CD4-positive, alpha-beta T cell treated with Interleukin-6 for 4 hours (primary cell): Measurements from ENCODE around the gene PTPN1.

Source experiments
- DNase-seq: peaks from one replicate; pipeline ENCODE4 v3.0.0-alpha.2; 2020; ENCODE audit warnings: mixed read lengths

The PTPN1 gene

DNA sequence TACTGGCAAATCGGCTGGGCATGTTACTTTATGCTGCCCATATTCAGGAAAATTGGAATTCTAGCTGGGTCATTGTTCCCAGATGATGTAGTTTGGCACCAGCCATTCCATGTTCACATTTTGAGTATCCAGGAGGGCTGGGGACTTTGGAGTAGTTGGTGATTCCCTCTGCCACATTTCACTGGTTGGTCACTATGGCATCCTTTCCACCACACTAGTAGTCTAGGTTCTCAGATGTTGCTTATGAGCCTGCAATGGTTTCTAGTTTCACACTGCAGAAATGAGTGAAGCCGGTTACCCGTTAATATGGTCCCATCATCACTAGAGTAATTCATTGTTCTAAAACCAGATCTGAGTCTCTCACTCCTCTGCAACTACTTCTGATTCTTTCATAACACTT, 4.6 kb downstream of the PTPN1 start:
- DNase-seq: no peak

DNA sequence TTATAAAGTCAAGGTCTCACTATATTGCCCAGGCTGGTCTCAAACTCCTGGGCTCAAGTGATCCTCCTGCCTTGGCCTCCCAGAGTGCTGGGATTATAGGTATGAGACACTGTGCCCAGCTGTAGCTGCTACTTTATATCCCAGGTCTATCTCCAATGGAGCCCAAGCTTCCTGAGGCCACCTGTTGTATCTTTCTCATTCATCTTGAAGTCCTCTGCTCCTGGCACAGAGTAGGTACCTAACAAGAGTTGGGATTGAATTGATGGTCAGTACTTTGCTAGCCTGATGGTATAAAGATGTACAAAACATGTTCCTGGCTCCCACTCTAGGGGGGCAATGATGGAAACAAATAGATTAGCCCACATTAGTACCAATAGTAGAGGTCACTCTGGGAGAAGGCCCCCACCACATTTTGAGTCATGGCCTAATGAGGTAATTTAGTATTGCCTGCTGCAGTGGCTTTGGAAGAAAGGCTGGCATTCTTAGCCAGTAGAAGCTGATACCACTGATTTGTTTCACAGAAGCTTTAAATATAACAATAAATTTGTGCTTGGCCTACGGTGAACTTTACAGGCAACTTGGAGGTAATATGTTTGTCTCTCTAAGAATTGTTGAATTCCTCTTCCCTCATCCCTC, 5.4 kb downstream of the PTPN1 start:
- no peak for DNase-seq

DNA sequence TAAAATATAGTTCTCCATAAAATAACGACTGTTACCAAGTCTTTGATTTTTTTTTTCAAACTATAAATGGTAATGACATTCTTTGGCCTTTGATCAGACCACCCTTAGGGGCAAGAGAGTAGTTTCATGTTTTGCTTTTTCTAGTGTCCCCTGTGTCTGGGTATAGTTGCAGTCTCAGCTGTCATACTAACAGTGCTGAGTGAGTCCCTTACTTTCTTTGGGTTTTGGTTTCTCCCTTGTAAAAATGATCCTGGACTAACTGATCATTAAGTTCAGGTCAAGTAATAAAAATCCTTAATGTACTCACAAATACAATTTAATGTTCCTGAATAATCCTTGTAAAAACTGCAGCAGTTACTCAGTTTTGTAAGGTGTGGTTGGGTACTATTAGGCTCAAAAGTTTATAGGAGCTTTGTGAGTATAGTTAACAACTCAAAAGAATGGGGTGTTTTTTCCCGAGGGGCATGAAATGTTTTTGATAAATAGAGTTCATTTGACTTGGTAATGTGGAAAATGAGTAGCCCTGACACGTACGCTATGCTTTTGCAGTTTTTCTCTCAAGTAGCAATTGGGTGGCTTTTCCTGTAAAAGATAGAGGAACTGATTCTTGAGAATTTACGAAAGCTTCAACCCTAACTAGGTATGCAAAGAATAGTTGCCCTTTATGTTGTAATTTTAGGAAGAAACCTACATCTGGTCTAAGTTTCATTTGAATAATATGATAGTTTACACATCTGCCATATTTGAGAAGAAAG, 6.2 kb downstream of the PTPN1 start:
- DNase-seq: no peak

DNA sequence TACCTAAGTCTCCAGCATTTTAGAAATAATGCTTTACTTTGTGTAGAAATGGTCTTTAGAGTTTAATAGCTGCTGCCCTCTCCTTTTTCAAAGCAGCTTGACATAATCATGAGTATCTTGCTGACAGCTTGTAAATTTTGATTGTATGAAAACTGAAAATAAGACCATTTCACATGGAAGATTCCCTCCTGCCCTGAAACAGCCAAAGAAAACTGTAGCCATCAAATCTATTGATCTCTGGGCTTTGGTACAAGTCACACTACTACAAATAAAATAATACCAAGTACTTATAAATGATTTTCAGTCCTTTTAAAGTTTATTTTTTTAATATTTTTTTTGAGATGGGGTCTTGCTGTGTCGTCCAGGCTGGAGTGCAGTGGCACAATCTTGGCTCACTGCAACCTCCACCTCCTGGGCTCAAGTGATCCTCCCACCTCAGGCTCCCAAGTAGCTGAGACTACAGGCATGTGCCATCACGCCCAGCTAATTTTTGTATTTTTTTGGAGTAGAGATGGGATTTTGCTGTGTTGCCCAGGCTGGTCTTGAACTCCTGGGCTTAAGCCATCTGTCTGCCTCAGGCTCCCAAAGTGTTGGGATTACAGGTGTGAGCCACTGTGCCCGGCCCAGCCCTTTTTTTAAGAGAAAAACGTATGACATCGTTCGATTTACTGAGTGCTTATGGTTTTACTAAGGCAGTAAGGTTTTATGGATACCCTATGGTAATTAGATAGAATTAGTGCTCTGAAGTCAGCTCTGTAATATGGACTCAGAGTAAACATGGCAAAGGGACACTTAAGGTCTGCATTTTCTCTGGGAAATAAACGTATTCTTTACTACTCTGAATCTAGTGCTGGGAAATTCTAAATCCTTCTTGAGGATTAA, 7.0 kb downstream of the PTPN1 start:
- no peak for DNase-seq

DNA sequence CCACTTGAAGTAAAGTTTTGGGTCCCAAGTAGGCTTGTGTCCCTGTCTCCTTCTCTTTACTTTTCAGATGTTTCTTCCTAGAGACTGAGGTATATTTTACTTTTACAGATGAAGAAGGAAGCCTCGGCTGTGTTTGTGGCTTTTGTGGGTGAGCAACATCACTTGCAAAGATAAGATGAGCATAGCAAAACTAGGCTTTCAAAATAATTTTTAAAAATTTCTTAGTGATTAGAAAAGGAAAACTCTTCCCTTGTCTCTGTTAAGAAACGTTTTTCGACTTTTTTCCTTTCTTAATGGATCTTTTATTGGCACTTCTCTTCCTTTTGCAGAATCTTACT, 7.6 kb downstream of the PTPN1 start:
- peak; percentile 42 for DNase-seq

DNA sequence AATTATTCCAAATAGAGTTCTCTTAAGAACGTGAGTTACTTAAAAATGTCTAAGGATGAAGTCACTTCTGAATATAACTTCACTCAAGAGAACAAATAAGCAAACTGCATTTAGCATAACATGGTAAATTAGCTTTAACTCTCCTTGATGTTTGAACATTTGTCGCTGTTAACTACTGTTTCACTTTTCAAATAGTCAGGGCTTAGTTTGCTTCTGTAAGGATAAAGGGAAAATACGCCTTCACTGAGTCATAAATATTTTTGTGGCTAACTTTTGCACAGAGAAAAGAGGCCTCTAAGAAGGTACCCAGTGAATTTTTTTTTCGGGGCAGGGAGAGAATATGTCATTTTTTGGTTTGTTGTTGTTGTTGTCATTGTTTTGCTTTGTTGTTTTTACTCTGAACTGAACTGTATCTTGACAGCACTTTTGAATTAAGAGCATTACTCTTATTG, 8.1 kb downstream of the PTPN1 start:
- no peak for DNase-seq

DNA sequence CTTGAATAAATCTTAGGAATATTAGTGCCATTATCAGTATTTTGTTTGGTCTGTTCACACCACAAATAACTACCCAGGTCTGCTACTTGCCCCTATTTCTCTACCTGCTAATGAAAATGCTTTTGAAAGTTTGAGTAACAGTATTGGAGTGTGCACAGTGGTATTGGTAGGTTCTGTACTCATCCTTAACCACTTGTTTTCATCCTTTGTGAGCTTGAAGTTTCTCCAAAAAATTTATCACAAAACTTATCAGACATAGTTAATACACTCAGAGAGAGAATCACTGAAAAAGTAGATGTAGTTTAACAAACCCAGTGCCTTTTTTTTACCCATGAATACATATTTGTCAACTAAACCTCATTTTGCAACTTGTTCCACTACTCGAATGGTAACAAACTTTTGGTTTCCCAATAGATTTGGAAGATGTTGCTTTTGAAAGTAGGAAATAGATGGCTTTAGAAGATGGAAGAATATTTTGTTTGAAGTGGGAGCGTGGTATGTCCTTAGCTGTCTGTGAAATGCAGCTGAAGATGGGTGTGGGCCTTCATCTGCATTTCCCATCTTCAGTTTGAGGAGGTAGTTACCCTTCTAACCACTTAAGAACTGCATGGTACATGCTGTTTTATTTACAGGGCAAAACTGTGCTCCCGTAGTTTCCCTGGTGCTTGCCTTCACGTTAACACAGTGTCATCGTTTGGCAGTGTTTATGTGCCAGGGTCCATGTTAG, 9.0 kb downstream of the PTPN1 start:
- peak; percentile 35 for DNase-seq

DNA sequence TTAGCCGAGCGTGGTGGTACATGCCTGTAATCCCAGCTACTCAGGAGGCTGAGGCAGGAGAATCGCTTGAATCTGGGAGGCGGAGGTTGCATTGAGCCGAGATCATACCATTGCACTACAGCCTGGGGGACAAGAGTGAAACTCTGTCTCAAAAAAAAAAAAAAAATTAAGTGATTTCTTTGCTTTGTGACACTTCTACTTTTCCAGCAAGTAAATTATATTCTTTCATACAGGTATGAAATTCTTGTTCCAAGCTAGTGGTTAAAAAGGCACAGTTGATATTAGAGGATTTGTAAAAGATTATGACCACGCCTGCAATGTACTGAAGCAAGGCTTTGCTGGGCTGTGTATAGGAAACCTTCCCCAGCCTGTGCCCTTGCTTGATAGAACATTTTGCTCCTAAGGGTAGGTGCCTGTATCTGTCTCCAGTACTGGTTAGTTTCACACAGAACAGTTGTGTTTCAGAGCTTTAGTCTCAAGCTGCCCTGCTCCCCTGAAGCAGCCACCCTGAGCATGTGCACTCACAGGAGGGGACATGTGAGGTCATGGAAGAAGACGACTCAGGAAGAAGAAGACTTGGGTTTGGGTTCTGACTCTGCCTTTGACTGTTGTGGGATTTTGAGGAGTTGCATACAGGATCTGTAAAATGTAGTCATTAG, 10.2 kb downstream of the PTPN1 start:
- DNase-seq: peak; percentile 24

DNA sequence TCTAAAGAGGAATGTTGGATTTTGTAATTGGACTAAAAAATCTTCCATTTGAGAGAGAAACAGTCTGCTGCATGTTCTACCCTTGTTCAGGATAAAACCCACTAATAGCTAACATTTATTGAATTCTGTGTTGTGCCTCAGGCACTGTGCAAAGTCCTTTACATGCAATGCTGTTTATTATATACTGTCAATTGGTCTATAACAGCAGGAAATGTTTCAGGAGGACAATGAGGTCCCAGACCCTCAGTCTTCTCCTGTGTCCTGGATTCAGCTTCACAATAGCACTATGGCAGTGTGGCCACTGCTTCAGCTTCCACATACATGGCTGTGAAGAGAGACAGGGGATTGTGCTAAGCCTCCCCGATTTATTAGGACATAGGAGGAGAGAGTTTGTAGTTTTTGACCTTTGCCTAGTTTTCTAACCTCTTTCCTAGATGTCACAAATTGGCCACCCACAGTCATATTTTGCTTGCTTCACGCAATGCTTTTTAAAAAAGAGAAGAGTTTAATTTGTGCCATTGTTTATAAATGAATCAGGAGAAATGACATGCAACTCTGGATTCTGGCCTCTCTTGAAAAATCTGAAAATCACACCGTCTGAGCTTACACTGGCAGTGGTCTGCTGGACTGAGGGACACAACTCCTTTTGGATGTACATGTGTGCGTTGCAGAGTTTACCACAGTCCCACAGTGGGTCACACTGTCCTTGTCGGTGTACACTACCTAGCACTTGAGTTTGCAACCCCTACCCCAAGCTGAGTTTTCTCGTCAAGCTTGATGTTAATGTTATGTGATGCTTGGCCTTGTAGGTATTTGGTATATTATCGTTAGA, 11.3 kb downstream of the PTPN1 start:
- no peak for DNase-seq

DNA sequence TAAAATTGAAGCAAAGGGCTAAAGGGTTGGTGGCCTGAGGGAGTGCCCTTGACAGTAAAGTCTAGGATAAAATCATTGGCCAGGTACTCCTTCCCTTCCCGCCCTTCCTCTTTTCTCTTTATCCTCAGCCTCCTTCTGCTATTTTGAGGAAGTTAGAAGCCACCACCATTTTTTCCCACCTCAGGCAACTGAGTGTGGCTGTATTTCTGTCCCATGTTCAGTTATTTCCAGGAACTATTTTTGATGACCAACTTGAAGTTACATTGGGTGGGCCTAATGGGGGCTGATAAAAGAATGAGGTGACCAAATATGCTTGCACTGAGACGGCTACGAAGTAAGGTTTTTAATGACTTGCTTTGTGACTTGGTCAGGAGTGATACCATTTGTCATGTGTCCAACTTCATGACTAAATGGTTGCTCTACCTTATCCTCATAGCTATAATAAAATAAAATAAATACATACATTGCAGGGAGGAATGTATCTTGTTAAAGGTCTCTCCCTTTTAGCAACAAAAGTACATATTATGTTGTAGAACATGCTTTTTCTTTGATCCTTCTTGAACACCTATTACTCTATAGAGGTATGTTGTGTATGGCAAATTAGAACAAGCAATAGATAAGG, 12.0 kb downstream of the PTPN1 start:
- no peak for DNase-seq

DNA sequence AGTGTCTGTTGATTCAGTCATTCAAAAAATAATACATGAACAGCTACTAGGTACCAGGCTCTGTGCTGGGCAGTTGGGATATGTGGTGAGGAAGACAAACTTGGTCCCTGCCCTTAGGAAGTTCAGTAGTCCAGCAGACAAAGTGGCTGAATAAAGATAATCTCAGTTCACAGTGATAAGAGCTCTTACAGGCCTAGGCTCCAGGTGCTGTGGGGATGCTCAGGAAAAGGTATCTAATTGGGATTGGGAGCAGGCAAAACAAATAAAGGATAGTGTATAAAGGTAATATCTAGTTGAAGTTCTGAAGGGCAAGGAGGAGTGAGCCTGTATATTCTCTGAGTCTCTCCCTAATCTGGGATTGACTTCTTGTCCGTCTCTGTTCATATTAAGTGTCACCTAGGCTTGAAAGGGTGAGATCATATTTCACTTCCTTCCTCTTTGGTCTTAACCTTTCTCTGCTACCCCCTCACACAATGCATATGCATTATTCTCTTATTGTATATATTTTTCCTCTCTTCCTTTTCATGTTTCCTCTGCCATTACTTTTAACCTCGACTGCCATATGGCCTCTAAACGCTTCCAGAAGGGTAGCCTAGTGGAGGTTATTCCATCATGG, 13.5 kb downstream of the PTPN1 start:
- DNase-seq: no peak

DNA sequence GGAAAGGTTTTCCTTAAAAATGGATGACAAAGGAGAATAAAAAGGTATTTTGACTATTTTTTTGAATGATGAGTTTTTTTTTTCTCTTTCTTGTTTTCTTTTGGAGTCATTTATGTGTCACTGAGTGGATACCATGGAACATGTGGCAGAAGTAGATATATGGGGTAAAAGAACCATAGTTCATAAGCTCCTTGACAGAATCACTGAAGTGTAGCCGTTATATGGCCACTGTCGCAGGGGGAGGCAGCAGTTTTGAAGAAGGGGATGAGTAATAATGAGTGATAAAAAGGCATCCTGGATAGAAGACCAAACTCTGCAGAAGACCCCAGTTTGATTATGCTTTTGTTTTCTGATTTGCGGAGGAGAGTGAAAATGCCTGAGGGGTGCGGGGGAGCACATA, 15.5 kb downstream of the PTPN1 start:
- DNase-seq: no peak

DNA sequence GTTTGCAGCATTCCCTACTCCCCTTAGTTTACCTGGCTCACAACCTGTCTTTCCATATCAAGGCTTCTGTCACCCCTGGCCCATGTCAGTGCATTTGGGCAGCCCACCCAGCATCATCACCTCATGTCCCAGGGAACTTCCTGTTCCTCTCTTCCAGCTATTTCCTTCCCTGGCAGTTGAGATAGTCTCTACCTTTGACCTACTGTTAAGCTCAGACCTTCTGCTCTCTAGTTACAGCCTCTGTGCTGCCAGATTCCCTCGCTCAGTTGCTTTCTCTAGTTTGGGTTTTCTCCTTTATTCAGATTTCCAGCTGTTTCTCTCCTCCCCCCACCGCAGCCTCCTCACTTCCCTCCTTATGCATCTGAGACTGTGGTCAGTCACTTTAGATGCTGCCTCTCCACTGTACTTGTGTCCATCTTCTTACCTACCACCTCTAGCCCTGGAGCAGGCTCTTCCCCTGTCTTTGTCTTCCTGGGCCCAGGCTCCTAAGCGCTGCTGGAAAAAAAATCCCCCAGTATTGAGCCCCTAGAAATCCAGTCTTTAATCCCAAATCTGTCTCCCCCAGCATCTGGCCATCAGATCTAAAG, 16.3 kb downstream of the PTPN1 start:
- DNase-seq: no peak

DNA sequence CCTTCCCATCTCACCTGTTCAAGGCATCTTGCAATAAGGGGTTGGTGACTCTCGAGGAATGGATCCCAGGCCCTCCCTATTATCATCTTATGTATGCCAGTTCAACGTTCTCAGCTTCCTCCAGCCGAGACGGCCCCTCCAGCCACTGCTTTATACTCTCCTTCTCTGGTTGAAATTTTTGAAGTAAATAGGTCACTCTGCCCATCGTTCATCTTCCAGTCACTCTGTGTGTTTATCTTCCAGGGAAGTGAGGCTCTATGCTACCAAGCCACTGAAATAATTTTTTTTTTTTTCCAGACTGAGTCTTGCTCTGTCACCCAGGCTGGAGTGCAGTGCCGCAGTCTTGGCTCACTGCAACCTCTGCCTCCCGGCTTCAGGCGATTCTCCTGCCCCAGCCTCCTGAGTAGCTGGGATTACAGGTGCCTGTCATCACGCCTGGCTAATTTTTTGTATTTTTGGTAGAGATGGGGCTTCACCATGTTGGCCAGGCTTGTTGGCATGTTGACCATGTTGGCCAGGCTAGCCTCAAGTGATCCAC, 17.0 kb downstream of the PTPN1 start:
- DNase-seq: no peak

DNA sequence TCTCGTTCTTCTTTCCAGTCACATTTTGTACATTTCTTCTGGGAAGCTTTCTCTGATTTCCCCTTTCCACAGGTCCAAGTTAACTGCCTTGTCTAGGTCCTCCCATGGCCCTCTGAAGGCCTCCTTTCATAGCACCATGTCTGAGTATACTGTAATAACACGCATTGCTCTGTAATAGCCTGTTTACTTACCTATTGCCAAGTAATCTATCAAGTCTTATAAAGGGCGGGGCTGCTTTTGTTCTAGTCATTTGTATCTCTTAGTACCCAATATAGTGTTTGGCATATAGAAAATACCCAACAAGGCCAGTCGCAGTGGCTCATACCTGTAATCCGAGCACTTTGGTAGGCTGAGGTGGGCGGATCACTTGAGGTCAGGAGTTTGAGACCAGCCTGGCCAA, 17.9 kb downstream of the PTPN1 start:
- DNase-seq: no peak

DNA sequence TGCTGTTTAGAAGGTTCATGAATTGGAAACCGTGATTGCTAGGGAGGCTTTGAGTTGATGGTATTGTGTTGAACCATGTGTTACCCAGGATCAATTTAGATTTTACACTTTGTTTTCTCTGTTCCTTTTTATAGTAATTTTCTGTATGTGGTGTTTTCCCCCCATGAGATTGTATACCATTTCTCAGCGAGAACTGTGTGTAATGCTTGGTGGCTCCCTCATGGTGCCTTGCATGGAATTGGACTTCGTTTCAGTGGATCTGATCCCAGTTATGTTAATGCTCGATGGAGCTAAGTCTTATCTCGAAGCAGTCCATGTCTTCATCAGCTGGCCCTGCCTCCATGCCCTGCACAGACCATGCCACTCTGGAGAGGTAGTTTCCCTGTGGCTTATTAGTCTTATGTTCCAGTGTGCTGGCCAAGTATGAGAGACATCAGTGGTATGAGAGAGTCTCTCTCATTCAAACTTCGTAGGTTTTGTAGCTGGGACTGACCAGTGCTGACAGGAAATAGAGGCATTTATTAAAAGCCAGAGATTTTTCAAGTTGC, 18.7 kb downstream of the PTPN1 start:
- no peak for DNase-seq

DNA sequence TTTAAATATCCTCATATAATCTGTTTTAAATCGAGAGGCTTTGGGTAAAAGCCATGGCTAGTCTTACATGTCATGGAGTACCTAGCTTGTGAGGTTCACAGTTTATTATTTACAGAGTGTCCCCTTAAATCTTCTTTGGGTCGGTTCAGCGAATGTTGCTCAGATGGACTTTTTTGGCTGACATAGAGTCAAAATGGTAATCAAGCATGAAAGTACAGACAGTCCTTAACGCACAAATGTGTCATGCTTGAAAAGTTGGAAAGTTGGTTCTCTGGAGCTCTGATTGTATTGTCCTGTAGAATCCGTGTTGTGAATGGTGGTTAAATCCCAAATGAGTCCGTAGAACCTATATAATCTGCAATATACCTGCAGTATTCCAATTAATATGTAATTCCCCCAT, 22.0 kb downstream of the PTPN1 start:
- DNase-seq: no peak

DNA sequence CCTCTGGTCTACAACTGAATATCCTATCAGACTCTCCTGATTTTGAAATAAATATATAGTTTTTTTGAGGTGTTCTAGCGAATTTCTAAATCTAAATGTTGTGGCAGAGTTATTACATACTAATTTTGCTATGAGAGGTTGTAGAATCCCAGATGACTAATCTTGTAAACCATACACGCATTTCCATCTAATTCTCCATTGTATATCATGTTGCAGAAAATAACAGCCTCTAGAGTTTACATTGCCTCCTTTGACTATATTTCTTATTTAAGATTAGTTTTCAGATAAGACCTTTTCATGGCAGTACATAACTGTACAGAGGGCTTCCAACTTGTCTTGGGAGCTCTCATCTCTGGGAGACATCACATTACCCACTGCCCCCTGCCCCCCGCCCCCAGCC, 22.9 kb downstream of the PTPN1 start:
- no peak for DNase-seq

DNA sequence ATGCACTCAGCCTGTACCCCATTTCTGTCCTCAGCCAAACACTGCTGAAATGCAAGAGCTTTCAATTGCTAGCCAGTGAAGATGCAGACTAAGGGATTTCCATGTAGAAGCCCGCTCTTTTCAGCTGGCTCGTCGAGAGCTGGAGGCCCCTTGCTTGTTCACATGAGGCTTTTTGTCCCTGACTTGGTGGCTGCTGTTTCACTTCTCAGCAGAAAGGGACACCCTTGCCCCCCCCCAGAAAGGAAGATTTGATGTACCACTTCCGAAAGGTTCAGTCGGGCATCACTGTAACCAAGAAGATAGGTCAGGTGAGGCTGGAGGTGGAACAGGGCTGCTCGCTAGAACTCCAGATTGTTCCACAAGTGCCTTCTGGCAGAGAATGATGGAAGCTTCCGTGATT, 23.3 kb downstream of the PTPN1 start:
- no peak for DNase-seq

DNA sequence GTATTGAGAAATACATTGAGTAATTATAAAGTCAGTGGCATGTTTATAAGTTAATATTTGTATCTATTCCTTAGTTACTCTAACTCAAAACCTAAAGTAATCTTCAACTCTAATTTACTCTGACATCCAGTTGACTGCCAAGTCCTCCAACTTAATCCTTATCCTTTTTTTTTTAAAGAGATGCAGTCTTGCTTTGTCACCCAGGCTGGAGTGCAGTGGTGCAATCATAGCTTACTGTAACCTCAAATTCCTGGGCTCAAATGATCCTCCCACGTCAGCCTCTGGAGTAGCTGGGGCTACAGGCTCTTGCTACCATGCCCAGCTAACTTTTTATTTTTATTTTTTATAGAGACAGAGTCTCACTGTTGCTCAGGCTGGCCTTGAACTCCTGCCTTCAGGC, 24.4 kb downstream of the PTPN1 start:
- no peak for DNase-seq
